LNCAP (cell line): Measurements from ENCODE around the gene GM2A.

Experiments
- CTCF ChIP-seq: fragments of 450-650 bp; IDR thresholded peaks from 2 replicates; pipeline ENCODE4 v1.5.1; 2017; ENCODE audit warnings: mild to moderate bottlenecking

Gene GM2A

DNA sequence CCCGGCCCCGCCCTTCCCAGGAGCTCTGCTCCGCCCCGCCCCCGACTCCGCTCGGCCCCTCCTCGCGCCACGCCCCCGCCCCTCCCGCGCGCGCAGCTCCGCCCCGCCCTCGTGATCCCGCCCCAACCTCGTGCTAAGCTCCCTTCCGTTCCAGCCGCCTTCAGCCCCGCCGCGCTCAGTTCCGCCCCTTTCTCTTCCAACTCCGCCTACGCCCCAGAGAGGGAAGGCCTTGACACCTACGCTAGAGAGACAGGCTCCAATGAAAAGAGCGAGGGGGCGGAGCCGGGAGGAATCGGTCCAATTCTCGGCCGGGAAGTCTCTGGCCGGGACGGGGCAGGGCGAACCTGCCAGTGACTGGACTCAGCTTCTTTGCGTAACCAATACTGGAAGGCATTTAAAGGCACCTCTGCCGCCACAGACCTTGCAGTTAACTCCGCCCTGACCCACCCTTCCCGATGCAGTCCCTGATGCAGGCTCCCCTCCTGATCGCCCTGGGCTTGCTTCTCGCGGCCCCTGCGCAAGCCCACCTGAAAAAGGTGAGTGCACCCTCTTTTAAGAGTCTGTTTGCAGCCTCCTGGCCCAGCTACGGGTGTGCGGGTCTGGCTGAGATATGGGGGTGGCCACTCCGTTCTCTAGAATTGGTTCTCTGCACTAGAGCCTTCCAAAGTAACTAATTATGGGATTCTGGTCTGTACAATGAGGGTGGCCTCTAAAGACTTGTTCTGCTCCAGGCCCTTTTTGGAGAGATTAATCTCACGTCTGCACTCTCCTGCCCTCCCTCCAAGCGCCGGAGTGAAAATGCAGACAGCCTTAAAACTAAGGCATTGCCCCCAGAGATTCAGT, at the start of gene GM2A:
Gene GM2A (plus strand): TSS at position 424 of the 843 bp plus-strand sequence. CDS start 32 bp downstream, at position 456.
- no peak for TF ChIP-seq CTCF

DNA sequence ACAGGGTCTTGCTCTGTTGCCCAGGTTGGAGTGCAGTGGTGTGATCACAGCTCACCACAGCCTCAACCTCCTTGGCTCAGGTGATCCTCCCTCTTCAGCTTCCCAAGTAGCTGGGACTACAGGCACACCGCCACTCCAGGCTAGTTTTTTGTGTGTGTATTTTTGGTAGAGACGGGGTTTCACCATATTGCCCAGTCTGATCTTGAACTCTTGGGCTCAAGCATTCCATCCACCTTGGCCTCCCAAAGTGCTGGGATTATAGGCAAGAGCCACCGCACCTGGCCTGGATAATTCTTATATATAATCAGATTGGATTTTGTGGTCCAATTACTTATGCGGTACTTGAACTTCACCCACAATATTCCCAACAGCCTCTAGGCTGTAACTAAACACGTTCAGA, 48.9 kb upstream of the GM2A start:
- no peak for TF ChIP-seq CTCF

DNA sequence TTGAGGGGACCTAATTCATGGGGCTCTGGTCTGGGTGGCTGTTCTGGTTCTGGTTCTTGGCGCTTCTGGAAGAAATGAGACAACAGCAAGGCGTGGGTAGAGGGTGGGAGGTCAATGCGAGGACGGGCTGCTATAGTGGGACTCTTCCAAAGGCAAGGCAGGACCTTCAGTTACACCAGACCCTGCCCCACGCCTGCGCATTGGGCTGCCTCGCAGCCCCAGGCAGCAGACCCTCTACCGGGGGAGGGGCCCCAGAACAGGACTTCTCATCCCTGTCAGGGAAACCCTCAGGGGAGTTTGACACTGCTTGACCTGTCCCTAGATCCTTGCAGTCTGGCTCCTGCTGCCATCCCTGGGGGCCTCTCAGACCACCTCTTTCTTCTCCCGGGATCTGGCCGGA, 47.6 kb upstream of the GM2A start:
- no peak for TF ChIP-seq CTCF

GRCh38 chr5:151208481-151208914, 44.5 kb upstream of the GM2A start:
- no peak for TF ChIP-seq CTCF

DNA sequence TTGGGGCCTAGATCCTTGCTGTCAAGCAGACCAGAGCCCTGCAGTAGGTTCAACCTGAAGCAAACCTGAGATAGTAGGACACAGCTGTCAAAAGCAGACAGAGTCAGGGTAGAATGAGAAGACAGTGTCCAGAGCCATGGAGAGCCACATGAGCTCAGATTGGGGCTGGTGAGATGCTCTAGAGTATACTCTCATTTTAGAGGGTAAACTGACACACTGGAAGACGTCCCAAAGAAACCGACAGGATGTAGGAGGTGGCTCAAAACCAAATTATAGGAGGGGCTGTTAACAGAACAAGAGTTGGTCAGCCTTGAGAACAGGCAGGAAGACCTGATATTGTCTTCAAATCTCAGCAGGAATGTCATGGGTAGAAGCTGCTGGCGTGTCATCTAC, 40.6 kb upstream of the GM2A start:
- no peak for TF ChIP-seq CTCF

DNA sequence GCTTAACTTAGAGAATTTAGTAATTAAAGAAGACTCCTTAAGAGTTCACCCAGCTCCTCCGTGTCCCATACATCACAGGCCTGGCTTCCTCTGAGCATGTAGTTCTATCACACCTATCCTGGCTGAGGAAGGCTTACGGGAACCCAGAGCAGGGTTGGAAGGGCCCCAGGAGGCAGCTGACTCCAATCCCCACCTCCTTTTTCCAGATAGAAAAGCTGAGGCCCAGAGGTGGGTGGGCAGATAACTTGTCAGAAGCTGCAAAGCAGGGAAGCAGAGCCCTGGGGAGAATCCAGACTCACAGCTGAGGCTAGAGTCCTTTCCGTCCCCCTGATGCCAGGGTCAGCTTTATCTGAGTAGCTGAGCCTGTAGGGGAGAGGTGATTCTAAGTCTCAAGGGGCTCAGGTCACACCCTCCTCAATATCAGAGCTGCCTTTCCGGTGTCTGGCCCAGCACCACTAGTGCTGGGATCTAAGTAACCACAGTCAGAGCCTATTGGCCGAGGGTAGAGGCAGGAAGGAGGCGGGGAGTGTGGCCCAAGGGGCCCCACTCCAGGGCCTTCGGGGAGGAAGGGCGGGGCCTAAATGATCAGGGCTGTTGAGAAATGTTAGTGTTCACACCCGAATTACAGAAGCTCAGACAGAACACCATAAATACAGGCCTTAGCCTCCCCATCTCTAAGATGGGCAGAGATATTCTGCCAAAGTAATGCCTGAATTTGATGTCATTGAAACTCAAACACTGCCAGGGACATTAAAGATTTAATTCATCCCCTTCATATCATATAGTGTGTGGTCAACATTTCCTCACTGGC, 39.0 kb upstream of the GM2A start:
- no peak for TF ChIP-seq CTCF

GRCh38 chr5:151214614-151215545, 38.1 kb upstream of the GM2A start:
- TF ChIP-seq CTCF: no peak
